K562 (cell line): ENCODE results near the gene RAMAC. TPM values are rescaled to one million over a fixed set of nuclear protein-coding genes. Genes with fewer than 3 reads are reported as not detected.

ENCODE experiments used
- ATAC-seq: fragments of 200-7000 bp; cut with Tn5 transposase; 3 replicates; pipeline ENCODE4 v1.9.1; 2020; ENCODE audit warnings: moderate library complexity
- BruUV-seq: library from RNA; stranded (reverse); fragments of 400-500 nt; replicated peaks from 2 replicates; lab custom pipeline; 2021; lab: Mats Ljungman, UMichigan
- CTCF ChIA-PET: fragments of 300-600 bp; formaldehyde crosslinking; extraction: SDS; loops from one replicate; lab custom pipeline; 2021; ENCODE audit warnings: low intra/inter-chr PET ratio; lab: Yijun Ruan, JAX
- POLR2A ChIA-PET: fragments of 300-600, 350-650 bp; sonication (Branson Sonifier 250); formaldehyde crosslinking; extraction: SDS; loops from one replicate; lab custom pipeline; 2021; ENCODE audit warnings: antibody characterized with exemption, inconsistent platforms; lab: Yijun Ruan, JAX
- DNase-seq, 4 experiments: peaks; one replicate each; pipeline versions ENCODE4 v3.0.0 to v3.0.0-alpha.2; 2011 to 2018; ENCODE audit warnings: low spot score in 3 of 4, mixed read lengths in 3 of 4; ENCODE audit errors: extremely low read depth in 1 of 4
- FAIRE-seq: peaks from 2 replicates; lab custom pipeline; 2011; peaks lifted over from hg19 to GRCh38; lab: Jason Lieb, UNC
- H2AFZ ChIP-seq: 2 replicates; pipeline ENCODE4 v1.6.0; 2011; ENCODE audit warnings: low read depth, low read length, control low read depth, inconsistent platforms
- H3K27ac ChIP-seq: fragments of 200-600 bp; 3 replicates; pipeline ENCODE4 v1.8.0; 2011; ENCODE audit warnings: low read depth, mild to moderate bottlenecking, control low read depth, inconsistent platforms, low read length, moderate library complexity, mixed read lengths; ENCODE audit errors: extremely low read depth
- H3K27me3 ChIP-seq, 2 experiments: fragments of 300-600 bp in 1 of 2; 2 replicates in 1 of 2; 3 replicates in 1 of 2; pipeline versions ENCODE4 v1.6.0 to v1.8.0; 2011; ENCODE audit warnings: inconsistent platforms in 2 of 2, low read length in 2 of 2, mild to moderate bottlenecking in 1 of 2, mixed read lengths in 1 of 2, moderate library complexity in 1 of 2; ENCODE audit not compliant: control insufficient read depth in 2 of 2, insufficient read depth in 2 of 2
- H3K36me3 ChIP-seq: fragments of 300-600 bp; 3 replicates; pipeline ENCODE4 v1.8.0; 2011; ENCODE audit warnings: mild to moderate bottlenecking, low read length, inconsistent platforms; ENCODE audit not compliant: control insufficient read depth, insufficient read depth
- H3K4me1 ChIP-seq, 2 experiments: fragments of 200-600 bp in 1 of 2; replicated peaks in 1 of 2; 2 replicates in 1 of 2; 3 replicates in 1 of 2; pipeline versions ENCODE4 v1.5.1 to v1.8.0; 2011; ENCODE audit warnings: inconsistent platforms in 2 of 2, low read length in 2 of 2, mild to moderate bottlenecking in 1 of 2, mixed read lengths in 1 of 2, moderate library complexity in 1 of 2; ENCODE audit not compliant: control insufficient read depth in 2 of 2, insufficient read depth in 2 of 2
- H3K4me2 ChIP-seq: 2 replicates; pipeline ENCODE4 v1.6.1; 2011; ENCODE audit warnings: low read length, control low read depth, inconsistent platforms, mixed read lengths; ENCODE audit not compliant: insufficient read depth
- H3K4me3 ChIP-seq: fragments of 200-600 bp; sonication (generic), shearing (Covaris generic); 2 replicates; pipeline ENCODE4 v1.5.1; 2016; ENCODE audit warnings: control low read depth, inconsistent platforms
- H3K79me2 ChIP-seq: fragments of 200-600 bp; 3 replicates; pipeline ENCODE4 v1.8.0; 2011; ENCODE audit warnings: low read length, inconsistent platforms; ENCODE audit not compliant: control insufficient read depth, insufficient read depth
- H3K9ac ChIP-seq, 2 experiments: 2 replicates each; pipeline versions ENCODE4 v1.6.0 to v1.6.1; 2011; ENCODE audit warnings: low read depth in 2 of 2, low read length in 2 of 2, control low read depth in 1 of 2, inconsistent platforms in 1 of 2, mild to moderate bottlenecking in 1 of 2, mixed read lengths in 1 of 2; ENCODE audit not compliant: insufficient read depth in 1 of 2
- H3K9me1 ChIP-seq: one replicate; pipeline ENCODE4 v1.6.0; 2011; ENCODE audit warnings: inconsistent platforms, mild to moderate bottlenecking, low read length, moderate library complexity; ENCODE audit not compliant: control insufficient read depth, insufficient read depth
- H3K9me3 ChIP-seq: replicated peaks from 2 replicates; pipeline ENCODE4 v1.5.1; 2011; ENCODE audit warnings: low read depth, low read length, inconsistent platforms; ENCODE audit not compliant: control insufficient read depth, insufficient read depth
- H4K20me1 ChIP-seq: replicated peaks from 2 replicates; pipeline ENCODE4 v1.6.1; 2011; ENCODE audit warnings: low read length, inconsistent platforms, mixed read lengths; ENCODE audit not compliant: control insufficient read depth, insufficient read depth
- WGBS: fragments of 100-300 bp; shearing (Covaris generic); methylation state at CpG from one replicate; pipeline ENCODE4 v1.1.6; 2016; ENCODE audit warnings: low coverage, mixed read lengths; ENCODE audit not compliant: insufficient coverage; ENCODE audit errors: missing lambda C conversion rate; 5-methylcytosine and 5-hydroxymethylcytosine counted together
- in situ Hi-C: fragments of 300-500 bp; cut with MboI; formaldehyde crosslinking; loops from 4 replicates; pipeline ENCODE4 v1.15.0; 2018; ENCODE audit warnings: inconsistent platforms, mixed read lengths
- intact Hi-C: fragments of 100-400 bp; cut with micrococcal nuclease; formaldehyde crosslinking; loops from 2 replicates; pipeline ENCODE4 v1.14.2; 2022
- polyA plus RNA-seq, 8 experiments: library from polyadenylated mRNA; depleted of rRNA in 4 of 8; stranded (reverse) in 5 of 8; unstranded in 3 of 8; fragments of >200 nt; fragmentation: Nextera tagmentation in 2 of 8; fragmentation: Illumina TruSeq in 1 of 8; extraction: Ambion mirVana in 2 of 8; extraction: Trizol in 1 of 8; gene quantifications; 2 replicates each; pipeline versions ENCODE4 v1.2.1 to v1.2.3, GENCODE V29; 2011 to 2014; ENCODE audit warnings: inconsistent platforms in 1 of 8, missing spikeins in 1 of 8
- total RNA-seq, 7 experiments: library from RNA; depleted of rRNA in 6 of 7; stranded (reverse); fragments of >200 nt in 6 of 7; fragmentation: Illumina TruSeq in 2 of 7; extraction: Trizol in 2 of 7; gene quantifications; 2 replicates each; pipeline versions ENCODE4 v1.2.1 to v1.2.3, GENCODE V29; 2011 to 2021; ENCODE audit warnings: low replicate concordance in 1 of 7
- TF ChIP-seq, protein P1 (sequence below): fragments of 250-450 bp; sonication (Bioruptor Pico); IDR thresholded peaks from 2 replicates; pipeline ENCODE4 v1.5.0; 2021; ENCODE audit warnings: mild to moderate bottlenecking, moderate library complexity

RAMAC gene
- total and polyA plus RNA-seq, 9 of the 15 experiments (the other 6 are each of a cell fraction or from before 2014, with no cell fraction given) = 26.9 to 108 (median 38.4) TPM

DNA sequence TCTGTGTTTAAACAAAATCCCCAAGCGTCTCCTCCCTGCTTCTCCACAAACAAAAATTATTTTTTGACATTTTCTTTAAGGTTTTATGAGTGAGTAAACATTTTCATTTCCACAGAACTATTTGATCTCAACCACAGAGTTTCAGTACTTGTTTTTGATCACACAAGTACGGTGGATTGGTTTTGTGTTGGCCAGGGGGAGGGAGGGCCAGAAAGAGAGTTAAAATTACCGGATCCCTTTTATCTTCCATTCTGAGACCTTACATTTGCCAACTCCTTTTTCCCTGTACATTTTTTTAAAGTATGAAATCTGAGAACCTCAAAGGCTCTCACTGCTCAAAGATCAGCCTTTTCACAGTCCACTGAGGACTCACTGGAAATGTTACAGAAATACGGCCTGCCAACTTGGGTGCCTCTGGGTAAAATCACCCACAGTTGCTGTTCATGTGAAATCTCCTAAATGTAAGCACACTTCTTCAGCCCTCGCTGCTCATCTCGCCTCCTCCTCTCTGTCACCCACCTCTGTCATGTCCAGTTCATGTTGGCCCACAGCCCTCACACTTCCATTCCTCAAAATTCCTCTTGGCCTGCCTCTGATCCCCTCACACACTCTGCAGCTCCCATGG is 35.2 kb upstream of the RAMAC start:
- H2AFZ ChIP-seq = no peak overlapping the region
- no peaks in the 10 kb centered on the region for H3K36me3 ChIP-seq
- H4K20me1 ChIP-seq = no peaks in the 10 kb centered on the region
- ChIA-PET POLR2A (no interaction called here), CTCF (no interaction called here)
- FAIRE-seq (no peak), DNase-seq (no peak), ATAC-seq (no peak)
- intact Hi-C loops = no loop called here
- H3K27me3 ChIP-seq = peaks cover 48 to 53% of the 10 kb centered on the region in 2 experiments
- no peaks in the 10 kb centered on the region for H3K9me3 ChIP-seq
- H3K4me1 ChIP-seq = peaks cover 0 to 11% of the 10 kb centered on the region in 2 experiments; a peak in 2 of 5 replicates
- H3K4me3 ChIP-seq = no peak overlapping the region
- H3K27ac ChIP-seq = no peak overlapping the region
- no peak overlapping the region for H3K9ac ChIP-seq
- no peak overlapping the region for H3K4me2 ChIP-seq
- WGBS = 3% methylated on average over 6 of the region's 6 CpGs
- TF ChIP-seq, protein P1, sequence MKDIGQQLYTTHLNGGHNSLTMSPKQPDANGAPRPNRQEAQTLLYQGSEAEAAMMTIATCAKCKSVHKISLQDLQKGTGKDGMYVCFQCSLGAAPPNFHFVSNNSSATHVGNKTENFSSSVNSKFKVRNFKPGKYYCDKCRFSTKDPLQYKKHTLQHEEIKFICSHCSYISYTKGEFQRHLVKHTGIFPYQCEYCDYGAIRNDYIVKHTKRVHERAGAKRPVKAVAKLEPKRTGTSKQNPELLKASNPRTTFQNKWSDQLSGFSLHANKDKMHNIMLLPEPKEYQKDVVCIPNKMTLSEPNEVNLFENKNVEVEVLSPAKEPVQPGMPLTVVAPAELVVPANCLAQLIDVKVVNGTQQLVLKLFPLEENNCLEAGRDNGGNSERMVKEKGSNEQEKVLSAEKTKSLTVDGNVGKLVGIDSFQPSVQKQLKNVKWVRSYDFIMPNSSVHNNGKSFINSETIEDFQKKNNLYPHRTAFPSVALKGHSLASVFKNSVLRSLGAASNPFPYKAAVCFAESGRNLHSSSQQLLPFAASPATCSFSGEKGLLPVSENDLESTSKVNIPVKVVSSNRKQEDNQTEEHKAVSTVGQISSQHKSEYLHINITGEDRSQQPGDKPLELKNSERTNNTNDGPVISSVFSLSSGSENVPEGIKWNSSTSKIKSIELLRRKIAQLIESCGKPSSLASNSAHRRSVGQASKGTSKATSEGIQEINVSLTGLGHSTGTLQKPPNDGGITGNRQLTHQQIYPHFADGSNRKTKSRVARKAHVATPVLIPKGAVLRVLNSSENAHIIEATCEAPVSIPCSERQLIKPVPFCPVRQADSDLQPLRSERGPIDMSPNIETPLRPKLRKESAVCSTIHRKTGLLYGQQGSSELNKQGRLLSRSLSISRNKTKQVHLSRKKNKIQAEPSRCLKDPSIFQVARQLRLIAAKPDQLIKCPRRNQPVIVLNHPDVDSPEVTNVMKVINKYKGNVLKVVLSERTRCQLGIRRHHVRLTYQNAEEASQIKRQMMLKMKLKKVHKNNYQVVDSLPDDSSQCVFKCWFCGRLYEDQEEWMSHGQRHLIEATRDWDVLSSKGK (CRISPR knock-in tag) = no peak
- in situ Hi-C loops = no loop called here
- H3K79me2 ChIP-seq = no peaks in the 10 kb centered on the region
- BruUV-seq = no TSS peak
- no peaks in the 10 kb centered on the region for H3K9me1 ChIP-seq
